ENCODE results near the gene PLCG1.

PLCG1 gene

DNA sequence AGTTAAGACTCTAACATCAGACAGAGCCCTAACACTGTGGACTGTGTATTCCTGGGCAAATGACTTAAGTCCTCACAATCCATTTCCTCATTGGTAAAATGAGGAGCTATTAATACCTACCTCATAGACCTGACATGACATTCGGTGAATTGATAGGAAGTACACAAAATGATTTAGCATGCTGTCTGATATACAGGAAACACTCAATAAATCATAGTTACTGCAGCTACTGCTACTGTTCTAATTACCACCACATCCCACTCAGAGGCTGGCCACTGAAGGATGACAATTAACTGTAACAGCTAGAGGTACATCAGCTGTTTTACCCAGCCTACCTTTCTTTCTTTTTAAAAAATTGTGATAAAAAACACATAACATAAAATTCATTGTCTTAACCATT, 87.7 kb downstream of the PLCG1 start:
- no peak overlapping the region for H3K4me3 ChIP-seq (ENCODE audit: low read depth, low read length)
- no peak for DNase-seq (ENCODE audit: low read depth)
- TF ChIP-seq, protein P1, sequence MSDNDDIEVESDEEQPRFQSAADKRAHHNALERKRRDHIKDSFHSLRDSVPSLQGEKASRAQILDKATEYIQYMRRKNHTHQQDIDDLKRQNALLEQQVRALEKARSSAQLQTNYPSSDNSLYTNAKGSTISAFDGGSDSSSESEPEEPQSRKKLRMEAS (IDR thresholded peaks at IDR 0.05; ENCODE audit: low read depth, low read length), result no peak
- TF ChIP-seq POLR2A (IDR thresholded peaks at IDR 0.05; ENCODE audit: extremely low read depth, insufficient read length) (no peak), MYC (IDR thresholded peaks at IDR 0.05; ENCODE audit: low read depth, low read length) (no peak)
- TF ChIP-seq, protein P2, sequence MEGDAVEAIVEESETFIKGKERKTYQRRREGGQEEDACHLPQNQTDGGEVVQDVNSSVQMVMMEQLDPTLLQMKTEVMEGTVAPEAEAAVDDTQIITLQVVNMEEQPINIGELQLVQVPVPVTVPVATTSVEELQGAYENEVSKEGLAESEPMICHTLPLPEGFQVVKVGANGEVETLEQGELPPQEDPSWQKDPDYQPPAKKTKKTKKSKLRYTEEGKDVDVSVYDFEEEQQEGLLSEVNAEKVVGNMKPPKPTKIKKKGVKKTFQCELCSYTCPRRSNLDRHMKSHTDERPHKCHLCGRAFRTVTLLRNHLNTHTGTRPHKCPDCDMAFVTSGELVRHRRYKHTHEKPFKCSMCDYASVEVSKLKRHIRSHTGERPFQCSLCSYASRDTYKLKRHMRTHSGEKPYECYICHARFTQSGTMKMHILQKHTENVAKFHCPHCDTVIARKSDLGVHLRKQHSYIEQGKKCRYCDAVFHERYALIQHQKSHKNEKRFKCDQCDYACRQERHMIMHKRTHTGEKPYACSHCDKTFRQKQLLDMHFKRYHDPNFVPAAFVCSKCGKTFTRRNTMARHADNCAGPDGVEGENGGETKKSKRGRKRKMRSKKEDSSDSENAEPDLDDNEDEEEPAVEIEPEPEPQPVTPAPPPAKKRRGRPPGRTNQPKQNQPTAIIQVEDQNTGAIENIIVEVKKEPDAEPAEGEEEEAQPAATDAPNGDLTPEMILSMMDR (IDR thresholded peaks at IDR 0.05; ENCODE audit: low read depth, low read length), result no peak

DNA sequence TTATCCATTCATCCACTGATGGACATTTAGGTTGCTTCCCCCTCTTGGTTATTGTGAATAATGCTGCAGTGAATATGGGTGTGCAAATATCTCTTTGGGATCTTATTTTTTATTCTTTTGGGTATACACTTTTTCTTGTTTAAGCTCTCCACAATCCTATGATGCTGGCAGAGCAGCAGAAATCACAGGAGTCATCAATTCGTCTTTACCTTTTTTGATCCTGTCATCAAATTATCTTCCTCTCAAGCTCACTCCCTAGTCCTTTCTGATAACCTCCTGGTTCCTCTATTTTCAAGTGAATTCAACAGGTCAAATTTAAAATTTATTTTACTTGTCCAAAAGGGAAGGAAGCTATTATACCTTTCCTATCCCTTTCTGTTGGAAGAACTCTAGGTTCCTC, 89.1 kb downstream of the PLCG1 start:
- H3K4me3 ChIP-seq (ENCODE audit: low read depth, low read length), result no peak overlapping the region
- TF ChIP-seq, protein P1 (IDR thresholded peaks at IDR 0.05; ENCODE audit: low read depth, low read length), result no peak
- TF ChIP-seq, protein P2 (IDR thresholded peaks at IDR 0.05; ENCODE audit: low read depth, low read length), result no peak
- TF ChIP-seq MYC (IDR thresholded peaks at IDR 0.05; ENCODE audit: low read depth, low read length) (no peak), POLR2A (IDR thresholded peaks at IDR 0.05; ENCODE audit: extremely low read depth, insufficient read length) (no peak)
- no peak for DNase-seq (ENCODE audit: low read depth)

Measured in NB4 (cell line).